CMK (cell line): Measurements from ENCODE around the gene CPSF3.

Experiments used
- DNase-seq: peaks from one replicate; pipeline ENCODE4 v3.0.0-alpha.2; 2010; ENCODE audit warnings: low read depth

Gene CPSF3

DNA sequence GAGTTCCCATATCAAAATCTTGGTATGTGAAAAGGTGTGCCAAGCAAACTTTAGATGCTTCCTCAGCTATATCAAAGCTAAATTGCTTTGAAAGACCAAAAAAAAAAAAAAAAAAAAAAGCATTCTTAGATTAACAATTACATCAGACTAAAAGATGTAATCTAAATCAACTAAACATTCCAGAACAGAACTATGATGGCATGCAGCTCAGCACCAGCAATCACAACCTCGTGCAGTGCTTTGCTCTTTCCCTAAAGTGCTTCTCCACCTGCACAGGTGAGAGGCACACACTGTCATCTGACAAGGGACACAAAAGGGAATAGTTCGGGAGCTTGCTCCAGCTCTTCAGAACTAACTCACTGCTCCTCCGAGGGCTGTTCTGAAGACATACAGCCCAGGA lies 94.7 kb downstream of the CPSF3 start:
- DNase-seq, result no peak

GRCh38 chr2:9518780-9519179 lies 95.3 kb downstream of the CPSF3 start:
- DNase-seq, result no peak

DNA sequence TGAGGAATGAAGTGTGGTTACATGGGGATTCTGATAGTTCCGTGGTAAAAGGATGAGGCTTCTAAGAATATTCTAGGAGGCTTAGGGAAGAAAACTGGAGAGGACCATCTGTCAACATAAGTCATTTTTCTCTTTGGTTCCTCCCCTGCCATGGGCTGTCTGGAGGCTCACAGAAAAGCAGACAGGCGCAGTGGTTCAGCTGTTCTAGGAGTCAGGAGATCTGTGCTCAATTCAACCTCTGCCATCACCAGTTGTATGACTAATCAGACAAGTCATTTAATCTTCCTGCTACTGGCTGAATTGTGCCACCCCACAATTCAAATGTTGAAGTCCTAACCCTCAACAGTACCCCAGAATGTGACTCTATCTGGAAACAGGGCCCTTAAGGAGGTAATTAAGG lies 95.8 kb downstream of the CPSF3 start:
- no peak for DNase-seq
